Left cardiac atrium (tissue), 4 donors: ENCODE results near the gene GLOD4. TPM values are rescaled to one million over a fixed set of nuclear protein-coding genes. Genes with fewer than 3 reads are reported as not detected.
A peak's percentile ranks its signal among the peaks of the same experiment; 100 is the strongest.
"Not testable (repeated sequence)": the region's sequence is repeated elsewhere in the genome, so short reads cannot be mapped to it uniquely, and the experiment has no call there.

Experiments
- ATAC-seq, 2 donors: fragments of 200-7000 bp; cut with Tn5 transposase; one replicate each; pipeline ENCODE4 v1.9.1; 2020; ENCODE audit warnings: mild to moderate bottlenecking in 2 of 2, moderate library complexity in 2 of 2
- DNase-seq: peaks from one replicate; pipeline ENCODE4 v3.0.0-alpha.2; 2020
- intact Hi-C, 2 donors: fragments of 100-400 bp; cut with DNase I; formaldehyde crosslinking; loops; one replicate each; pipeline versions ENCODE4 v1.14.1 to v1.15.1; 2022 to 2023
- total RNA-seq, 2 donors: library from RNA; stranded (reverse); fragmentation: NEBNext Ultra II Directional; extraction: Animal tissue kit (Norgen Biotek cat#: 25700); gene quantifications; one replicate each; pipeline ENCODE4 v1.2.1, GENCODE V29; 2021
- donor health status: DM: no; HTN: yes; CAD: no.
- donor health status: DM: no; HTN: yes; CAD: no; lungs with severe emphysema.
- donor health status: DM: yes; HTN: yes; CAD: no.
- donor health status: Dilated cardiomyopathy.

Gene GLOD4
- total RNA-seq, 2 donors from 2014 or later: 32.7 to 41.1 TPM

DNA sequence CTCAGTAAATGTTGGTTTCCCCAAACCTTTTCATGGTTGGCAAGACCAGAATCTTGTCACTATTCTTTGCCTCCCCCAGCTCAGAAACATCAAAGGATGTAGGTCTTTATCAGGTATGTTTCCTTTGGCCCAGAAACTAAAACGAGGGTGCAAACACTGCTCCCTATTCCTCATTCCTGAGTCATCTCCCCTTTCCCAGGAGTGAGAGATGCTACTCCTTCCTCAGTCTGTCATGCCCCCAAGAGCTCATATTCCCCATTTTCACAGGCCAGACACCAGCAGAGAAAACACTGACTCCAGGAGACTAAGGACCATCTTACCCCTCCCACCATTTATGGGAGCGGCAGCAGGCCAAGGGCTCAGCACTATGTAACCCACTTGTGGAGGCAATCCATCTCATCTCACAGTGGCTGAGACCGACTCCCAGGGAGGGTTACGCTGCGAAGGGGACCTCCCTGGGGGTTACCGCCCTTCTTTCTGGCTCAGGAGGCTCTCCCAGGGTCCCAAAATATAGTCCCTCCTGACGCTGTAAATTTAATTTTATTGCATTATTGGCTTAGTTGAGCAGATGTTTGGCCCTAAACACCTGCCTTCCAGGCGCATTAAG, 31.5 kb downstream of the GLOD4 start:
- ATAC-seq: no peak
- DNase-seq: no peak
- intact Hi-C loops: no loop called here

DNA sequence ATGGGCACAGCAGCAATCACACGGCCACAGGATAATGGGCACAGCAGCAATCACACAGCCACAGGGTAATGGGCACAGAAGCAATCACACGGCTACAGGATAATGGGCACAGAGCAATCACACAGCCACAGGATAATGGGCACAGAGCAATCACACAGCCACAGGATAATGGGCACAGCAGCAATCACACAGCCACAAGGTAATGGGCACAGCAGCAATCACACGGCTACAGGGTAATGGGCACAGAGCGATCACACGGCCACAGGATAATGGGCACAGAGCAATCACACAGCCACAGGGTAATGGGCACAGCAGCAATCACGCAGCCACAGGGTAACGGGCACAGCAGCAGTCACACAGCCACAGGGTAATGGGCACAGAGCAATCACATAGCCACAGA, 32.7 kb downstream of the GLOD4 start:
- ATAC-seq, intact Hi-C loops, DNase-seq: not testable (repeated sequence)

DNA sequence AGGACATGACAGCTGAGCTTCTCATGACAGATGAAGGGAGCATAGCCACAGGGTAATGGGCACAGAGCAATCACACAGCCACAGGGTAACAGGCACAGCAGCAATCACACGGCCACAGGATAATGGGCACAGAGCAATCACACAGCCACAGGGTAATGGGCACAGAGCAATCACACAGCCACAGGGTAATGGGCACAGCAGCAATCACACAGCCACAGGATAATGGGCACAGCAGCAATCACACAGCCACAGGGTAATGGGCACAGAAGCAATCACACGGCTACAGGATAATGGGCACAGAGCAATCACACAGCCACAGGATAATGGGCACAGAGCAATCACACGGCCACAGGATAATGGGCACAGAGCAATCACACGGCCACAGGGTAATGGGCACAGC, 33.5 kb downstream of the GLOD4 start:
- intact Hi-C loops, DNase-seq, ATAC-seq: not testable (repeated sequence)

DNA sequence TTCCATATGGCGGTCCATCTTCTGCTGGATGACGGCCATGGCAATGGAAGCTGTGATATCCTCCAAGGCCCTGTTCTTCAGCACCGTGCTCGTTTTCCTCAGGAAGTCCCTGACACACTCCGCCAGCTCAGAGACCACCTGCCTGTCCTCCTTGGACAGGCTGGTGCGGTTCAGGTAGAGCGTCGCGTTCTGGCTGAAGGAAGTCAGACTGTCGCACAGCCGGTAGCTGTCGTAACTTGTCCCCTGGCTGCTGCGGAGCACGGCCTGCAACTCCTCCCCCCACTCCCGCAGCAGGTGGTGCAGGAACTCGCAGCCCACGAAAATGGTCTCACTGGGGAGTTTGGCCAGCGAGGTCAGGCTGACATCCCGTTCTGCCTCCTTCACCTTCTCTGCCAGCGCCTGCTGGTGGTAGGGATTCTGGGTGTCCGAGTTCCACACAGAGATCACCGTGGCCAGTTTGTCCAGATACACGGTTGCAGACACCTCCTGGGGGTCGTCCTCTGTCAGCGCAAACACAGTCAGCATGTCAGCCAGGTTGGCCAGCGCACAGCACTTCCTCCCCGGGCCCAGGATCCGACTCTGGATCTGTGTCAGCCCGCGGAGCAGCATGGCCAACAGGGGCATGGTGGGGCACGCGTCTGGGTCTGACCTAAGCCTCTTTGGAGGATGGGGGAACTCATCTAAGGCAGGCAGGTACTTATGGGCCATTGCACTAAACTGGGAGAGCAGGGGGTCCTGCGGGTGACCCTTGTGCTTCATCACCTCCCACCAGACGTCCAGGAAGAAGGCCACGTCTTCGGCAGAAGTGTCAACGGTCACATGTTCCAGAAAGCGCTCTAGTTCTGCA, 35.1 kb downstream of the GLOD4 start:
- no peak for ATAC-seq
- no peak for DNase-seq
- intact Hi-C loops: no loop called here

DNA sequence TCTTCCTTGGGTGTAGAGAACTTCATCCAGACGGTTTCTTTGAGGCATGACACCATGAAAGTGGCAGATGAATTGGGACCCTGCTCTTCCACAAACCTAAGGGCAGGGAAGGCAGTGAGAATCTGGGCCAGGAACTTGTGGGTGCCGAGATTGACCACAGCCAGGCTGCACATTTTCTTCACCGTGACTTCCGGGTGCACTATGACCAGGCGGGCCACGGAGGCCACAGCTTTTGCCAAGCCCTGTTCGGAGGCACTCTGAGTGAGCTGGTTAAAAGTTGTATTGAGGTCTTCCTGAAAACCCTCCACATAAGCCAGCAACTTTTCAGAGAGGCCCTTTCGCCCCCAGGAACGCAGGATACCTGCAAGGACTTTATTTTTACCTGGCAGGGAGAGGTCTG, 35.9 kb downstream of the GLOD4 start:
- DNase-seq (no peak), ATAC-seq (no peak)
- intact Hi-C loops: no loop called here

DNA sequence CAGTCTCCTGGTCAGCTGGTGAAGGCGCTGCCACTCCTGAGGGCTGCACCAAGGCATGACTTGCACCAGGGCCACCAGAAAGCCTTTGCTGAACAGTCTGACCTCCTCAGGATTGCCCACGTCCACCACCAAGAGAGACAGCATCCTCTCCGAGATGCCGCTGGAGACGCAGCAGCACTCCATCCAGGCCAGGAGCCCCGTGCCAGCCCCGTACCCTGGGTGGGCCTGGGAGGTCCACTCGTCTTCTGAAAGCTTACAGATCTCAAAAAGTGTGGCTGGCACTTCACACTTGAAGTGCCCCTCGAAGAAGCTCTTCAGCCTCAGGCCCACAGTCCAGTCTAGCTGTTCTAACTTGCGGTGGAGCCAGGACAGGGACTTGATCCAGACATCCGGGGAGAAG, 36.7 kb downstream of the GLOD4 start:
- ATAC-seq (no peak), DNase-seq (no peak)
- intact Hi-C loops: no loop called here

DNA sequence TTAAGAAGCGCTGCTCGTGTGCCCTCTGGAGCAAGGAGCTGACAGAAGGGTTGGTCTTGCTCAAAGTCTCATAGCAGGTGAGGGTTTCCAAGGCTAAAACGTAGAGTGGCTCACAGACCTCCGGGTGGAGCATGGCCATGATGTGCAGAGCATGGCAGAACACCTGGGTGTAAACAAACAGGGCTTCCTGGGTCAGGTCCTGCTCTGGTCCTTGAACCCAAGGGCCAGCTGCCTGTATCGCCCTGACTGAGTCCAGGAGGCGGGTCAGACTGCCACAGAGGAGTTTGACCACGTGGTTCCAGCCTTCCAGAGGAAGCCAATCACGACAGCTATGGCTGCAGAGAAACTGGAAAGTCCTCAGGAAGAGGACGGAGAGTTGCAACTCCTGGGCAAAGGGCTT, 37.1 kb downstream of the GLOD4 start:
- ATAC-seq: no peak
- no peak for DNase-seq
- intact Hi-C loops: no loop called here

DNA sequence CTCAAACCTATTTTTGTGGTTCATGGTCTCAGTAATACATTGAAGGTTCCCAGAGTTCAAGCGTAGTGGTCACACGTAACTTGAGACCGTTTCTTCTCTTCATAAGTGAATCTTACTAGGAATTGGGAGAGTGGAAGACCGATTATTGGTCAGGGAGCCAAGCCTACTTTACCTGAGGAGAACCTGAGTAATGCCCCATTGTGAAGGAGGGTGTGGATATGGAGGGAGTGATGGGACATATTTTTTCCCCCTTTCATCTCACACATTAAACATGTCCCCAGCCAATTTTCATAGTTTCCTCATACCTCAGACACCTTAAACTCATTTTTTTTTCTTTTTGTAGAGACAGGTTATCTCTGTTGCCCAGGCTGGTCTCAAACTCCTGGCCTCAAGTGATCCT, 38.9 kb downstream of the GLOD4 start:
- no peak for ATAC-seq
- intact Hi-C loops: no loop called here
- no peak for DNase-seq

DNA sequence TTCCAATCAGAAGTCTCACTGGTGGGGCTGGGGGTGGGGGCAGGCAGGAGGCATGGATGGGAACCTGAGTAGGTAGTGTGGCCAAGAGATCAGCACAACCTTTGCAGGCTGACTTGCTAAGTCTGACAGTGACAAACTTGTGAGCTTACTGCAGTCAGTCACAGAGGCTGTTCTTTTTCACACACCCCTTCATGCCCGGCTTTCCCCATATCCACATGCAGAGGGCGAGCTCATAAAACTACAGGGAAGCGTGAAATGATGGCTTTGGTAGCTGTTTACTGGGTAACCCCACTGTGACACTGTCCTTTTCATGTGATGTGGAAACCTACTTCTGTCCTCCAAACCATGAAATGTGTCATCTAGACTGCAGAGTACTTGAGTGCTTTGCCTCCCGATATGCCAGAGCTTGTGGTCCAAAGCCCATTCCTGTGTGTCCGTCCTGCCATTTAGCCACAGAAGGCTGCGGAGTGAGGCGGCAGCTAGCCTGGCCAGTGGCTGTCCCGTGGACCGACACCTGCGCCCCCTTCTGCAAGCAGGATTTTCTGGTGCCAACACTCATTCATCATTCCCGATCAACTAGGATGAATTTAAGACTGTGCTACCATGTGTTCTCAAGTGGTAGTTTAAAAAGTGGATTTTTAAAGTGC, 39.8 kb downstream of the GLOD4 start:
- DNase-seq (no peak), ATAC-seq (no peak)
- intact Hi-C loops: no loop called here

DNA sequence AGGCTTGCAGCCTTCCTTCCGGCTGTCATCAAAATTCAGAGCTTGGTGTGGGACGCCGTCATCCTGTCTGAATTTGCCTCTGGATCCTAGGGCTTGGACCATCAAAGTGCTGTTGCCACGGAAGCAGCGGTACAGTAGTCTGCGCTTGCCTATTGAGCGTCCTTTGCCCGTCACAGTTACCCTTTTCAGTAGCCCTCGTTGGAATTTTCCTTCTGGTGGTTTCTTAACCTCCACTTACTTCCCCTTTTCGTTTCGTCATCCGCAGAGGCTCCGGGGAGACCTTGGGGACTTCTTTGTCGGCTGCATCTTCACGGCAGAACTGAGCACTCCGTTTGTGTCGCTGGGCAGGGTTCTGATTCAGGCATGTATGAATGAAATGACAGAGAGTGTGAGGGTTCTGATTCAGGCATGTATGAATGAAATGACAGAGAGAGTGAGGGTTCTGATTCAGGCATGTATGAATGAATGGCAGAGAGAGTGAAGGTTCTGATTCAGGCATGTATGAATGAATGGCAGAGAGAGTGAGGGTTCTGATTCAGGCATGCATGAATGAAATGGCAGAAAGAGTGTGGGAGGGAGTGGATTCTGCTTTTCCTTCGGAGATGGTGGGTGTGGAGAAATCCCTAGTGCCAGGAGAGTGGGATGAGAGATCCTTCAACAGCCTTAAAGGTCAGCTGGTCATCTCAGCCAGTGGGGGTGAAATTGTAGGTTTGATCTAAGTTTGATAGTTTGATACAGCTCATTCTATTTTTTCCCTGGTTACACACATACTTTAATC, 41.7 kb downstream of the GLOD4 start:
- DNase-seq: no peak
- ATAC-seq: peak in 1 of 2 donors; percentile 30
- intact Hi-C loops: no loop called here

DNA sequence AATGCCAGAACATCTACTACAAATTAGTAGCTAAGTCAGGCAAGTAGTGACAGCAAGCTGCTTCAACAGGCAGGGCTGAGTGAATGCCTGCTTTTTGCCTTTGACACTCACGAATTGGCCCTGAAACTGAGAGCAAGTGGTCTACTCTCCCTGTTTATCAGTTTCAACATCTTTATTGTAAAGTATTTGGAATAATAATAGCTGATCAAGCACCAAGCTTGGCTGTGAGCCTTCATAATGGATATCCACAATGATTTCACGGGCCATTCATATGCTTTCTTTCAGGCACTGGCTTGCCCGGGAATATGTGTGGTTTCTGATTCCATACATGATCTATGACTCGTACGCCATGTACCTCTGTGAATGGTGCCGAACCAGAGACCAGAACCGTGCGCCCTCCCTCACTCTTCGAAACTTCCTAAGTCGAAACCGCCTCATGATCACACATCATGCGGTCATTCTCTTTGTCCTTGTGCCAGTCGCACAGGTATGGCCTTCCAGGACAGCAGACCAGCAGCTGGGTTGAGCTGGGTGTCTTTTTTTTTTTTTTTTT, 44.4 kb downstream of the GLOD4 start:
- ATAC-seq (no peak), DNase-seq (no peak)
- intact Hi-C loops: no loop called here

DNA sequence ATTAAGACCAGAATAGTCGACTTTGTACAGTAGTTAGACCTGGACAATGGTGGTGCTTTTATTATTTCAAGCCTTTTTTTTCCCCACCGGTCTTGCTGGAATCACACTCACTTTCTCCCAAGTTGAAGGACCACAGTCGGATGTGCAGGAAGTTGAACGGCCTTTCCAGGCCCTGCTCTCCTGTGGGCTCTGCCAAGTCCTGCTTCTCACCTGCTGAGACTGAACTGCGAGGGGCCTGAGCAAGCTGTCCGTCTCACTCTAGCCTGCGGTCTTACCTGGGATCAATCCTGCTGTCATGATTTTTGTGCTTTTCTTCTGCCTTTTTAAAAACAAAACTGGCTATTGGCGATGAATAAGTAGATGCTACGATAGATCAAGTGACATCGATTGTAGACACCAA, 48.3 kb downstream of the GLOD4 start:
- ATAC-seq: no peak
- intact Hi-C loops: no loop called here
- no peak for DNase-seq

DNA sequence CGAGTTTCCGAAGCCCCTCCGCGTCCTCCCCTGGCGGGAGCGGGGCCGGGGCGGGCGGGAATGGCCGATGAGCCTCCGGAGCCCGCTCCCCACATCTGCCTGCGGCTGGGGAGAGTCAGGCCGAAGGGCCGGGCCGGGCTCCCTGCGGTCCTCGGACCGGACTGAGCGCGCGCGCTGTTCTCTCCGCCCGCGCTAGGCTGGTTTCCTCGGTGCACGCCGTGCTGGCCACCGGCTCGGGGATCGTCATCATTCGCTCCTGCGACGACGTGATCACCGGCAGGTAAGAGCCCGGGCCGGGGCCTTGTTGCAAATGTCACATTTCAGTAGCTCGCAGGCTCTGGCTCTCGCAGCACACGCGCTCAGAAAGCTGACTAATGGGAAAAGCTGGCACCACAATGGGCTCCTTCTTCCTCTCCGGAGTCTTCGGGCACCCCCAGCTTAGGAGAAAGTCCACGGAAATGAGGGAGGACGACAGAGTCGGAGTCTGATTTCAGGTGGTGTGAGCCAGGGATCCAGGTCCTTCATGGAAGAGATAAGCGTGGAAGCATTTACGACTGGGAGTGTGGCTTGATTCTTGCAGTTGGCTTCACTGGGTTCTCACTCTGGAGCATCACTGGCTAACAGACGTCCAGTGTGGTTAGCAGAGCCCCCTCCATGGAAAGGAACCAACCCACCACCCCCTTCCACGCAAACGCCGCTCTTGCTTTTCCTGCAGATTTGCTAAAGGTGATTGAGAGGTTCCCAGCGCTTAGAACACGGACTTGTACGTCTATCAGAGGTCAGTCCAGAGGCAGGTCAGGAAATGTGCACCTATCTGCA, 49.0 kb downstream of the GLOD4 start:
- intact Hi-C loops: no loop called here
- ATAC-seq: peak; percentile 49 to 75
- peak; percentile 44 for DNase-seq

DNA sequence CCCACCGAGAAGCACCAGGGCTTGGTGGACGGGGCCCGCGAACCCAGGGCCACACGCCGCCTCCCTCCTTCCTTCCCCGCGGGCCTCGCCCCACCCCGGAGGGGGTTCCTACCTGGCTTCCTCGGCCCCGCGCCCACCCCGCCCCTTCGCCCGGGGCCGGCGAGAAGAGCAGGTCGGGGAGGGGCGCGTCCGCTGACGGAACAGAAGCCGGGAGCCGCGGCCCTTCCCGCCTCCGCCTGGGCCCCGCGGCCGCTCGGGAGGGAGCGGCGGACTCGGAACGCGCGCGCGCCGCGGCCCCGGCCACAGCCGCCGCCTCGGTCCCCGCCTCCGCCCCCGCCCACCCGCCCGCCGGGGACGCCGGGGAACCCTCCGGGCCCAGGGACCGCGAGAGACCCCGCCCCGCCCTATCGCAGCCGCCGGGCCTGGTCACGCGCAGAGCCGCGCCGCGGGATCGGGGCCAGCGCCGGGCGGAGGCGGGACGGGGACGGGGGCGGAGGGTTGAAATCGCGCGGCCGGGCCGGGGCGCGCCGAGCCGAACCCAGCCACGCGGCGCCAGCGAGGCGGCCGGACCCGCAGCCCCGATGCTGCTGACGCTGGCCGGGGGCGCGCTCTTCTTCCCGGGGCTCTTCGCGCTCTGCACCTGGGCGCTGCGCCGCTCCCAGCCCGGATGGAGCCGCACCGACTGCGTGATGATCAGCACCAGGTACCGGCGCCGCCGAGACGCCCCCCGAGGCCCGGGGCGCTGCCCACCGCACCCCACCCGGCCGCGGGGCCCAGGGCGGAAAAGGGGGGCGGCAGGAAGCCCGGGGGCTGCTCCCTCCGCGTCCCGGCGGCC, 49.8 kb downstream of the GLOD4 start, which contains the start of gene TLCD3A:
TLCD3A (plus strand) TSS at position 530 of the 835 bp plus-strand sequence; CDS start at position 582, 52 bp downstream.
- ATAC-seq (peak; percentile 84 to 93), DNase-seq (peak; percentile 79)
- intact Hi-C loops: no loop called here

DNA sequence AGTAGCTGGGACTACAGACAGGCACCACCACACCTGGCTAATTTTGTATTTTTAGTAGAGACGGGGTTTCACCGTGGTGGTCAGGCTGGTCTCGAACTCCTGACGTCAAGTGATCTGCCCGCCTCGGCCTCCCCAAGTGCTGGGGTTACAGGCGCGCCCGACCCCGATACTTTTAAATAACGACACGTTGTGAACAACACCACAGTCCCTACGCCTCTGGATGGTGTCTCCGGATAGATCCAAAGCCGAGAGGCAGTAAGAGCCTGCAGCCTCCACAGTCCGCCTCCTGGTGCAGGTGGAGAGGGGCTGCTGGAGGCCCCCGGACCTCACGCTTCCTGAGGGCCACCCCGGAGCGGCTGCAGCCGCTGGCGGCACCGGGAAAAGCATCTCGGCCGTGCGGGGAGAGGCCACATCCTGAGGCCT, 50.4 kb downstream of the GLOD4 start:
- ATAC-seq (peak in 1 of 2 donors; percentile 24), DNase-seq (no peak)
- intact Hi-C loops: no loop called here

DNA sequence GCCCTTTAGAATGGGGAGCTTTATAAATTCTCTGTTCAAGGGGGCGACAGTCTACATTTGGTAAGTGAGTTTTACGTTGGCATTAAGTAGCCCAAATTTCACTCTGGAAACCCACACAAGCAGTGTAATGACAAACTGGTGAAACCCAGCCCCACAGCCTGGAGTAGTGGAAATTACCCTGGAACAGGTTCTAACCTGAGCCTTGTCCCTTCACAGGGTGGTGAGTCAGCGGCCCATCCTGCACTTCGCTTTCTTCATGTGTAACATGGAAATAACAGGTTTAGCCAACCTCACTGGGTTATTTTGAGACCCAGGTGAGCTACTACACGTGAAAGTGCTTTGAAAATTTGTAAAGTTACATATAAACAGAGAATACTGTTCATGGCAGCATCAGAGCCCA, 53.2 kb downstream of the GLOD4 start:
- no peak for ATAC-seq
- intact Hi-C loops: no loop called here

DNA sequence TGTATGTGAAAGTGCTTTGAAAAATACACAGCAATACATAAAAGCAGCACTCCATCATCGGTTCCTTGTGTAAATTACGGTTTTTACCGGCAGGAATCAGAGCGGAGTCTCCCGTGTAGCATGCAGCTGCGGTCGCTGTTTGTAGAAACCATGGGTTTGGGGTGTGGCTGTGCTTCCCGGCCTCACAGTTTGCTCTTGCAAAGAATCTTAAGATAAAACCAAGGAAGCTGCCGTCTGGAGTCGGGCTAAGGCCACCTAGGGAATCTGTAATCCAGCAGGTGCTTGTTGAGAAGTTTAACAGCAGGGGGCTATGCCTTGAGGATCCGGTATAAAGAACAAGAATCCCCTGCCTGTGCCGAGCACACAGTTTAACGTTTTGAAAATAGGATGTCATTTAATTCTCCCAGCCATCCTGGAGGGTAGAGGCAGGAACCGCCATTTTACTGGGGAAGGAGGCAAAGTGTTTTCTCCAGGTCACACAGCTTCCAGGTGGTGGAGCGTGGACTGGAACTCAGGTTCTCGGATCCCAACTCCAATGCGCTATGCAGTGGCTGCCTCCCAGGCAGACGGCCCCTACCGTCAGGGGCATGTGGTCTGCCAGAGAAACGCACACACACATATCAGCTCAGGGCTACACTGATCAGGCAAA, 55.7 kb downstream of the GLOD4 start:
- ATAC-seq: no peak
- intact Hi-C loops: no loop called here
- no peak for DNase-seq

More for the DNA sequence above, 53.2 kb downstream of the GLOD4 start:
- DNase-seq: no peak
